HG02678 (cell line): ENCODE data around the gene COA6.
"Not testable (repeated sequence)": the region's sequence is repeated elsewhere in the genome, so short reads cannot be mapped to it uniquely, and the experiment has no call there.

ENCODE experiments used
- ATAC-seq: cut with Tn5 transposase; IDR thresholded peaks from one replicate; pipeline ENCODE4 v1.9.1; 2021; ENCODE audit warnings: mild to moderate bottlenecking, moderate library complexity; ENCODE audit not compliant: unreplicated experiment

The COA6 gene

GRCh38 chr1:234373064-234373958 lies at the start of gene COA6:
TSS of gene COA6 (plus strand) at chr1:234373456. CDS start at chr1:234373467, 11 bp downstream.
- ATAC-seq: peak; percentile 93

GRCh38 chr1:234324821-234325220 lies 48.4 kb upstream of the COA6 start:
- ATAC-seq: no peak

DNA sequence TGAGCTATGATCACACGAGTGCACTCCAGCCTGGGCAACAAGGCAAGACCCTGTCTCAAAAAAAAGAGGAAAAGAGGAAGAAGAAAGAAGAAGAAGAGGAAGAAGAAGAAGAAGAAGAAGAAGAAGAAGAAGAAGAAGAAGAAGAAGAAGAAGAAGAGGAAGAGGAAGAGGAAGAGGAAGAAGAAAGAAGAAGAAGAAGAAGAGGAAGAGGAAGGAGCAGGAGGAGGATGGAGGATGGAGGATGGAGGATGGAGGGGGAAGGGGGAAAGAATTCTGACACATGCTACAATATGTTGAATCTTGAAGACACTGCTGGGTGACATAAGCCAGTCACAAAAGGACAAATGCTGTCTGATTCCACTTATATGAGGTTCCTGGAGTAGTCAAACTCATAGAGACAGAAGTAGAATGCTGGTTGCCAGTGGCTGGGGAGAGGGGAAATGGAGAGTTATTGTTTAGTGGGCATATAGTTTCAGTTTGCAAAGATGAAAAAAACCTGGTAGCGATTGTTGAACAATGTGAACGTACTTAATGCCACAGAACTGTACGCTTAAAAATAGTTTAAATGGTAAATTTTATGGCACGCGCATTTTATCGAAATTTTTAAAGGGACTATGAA lies 47.3 kb upstream of the COA6 start:
- ATAC-seq: peak; percentile 39

- peak; percentile 78 for ATAC-seq
These were observed 46.5 kb upstream of the COA6 start for GRCh38 chr1:234326497-234327366.

DNA sequence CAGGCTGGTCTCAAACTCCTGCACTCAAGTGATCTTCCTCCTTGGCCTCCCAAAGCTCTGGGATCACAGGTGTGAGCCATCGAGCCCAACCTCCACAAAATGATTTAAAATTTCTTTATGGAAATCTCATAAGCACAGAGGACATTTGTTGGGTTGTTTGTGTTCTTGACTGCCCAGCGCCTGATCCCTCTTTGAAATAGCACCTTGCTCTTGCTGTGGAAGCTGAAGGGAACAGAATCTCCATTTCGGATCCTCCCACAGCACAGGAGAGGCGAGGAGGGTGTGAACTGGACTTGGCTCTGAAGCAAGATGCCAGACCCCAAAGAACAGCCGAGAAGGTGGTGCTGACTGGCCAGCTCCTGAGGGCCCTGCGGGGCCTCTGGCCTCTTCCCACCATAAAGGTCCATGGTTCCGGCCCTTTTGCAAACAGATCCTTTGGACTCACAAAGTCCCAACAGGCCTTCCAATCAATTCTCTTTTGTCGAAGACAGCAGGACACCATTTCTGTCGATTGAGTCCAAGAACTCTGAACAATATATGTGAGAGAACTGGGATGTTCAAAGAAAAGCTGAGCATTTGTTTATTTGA lies 45.6 kb upstream of the COA6 start:
- no peak for ATAC-seq

GRCh38 chr1:234330843-234331215 lies 42.4 kb upstream of the COA6 start:
- no peak for ATAC-seq

DNA sequence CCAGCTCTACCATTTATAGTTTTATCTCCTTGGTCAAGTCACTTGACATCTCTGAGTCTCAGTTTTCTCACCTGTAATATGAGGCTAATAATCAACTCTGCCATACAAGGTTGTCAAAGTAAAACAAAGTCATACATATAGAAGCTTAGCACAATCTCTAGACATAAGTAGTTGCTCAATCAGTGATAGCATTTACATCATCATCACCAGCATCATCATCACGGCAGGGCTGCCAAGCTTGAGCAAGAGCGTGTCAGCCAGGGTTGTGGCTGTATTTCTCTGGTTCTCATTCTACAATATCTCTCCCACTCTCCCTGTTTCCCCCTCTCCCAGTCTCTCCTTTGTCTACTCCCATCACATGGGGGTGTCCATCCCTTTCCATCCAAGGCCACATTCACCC lies 41.7 kb upstream of the COA6 start:
- no peak for ATAC-seq

DNA sequence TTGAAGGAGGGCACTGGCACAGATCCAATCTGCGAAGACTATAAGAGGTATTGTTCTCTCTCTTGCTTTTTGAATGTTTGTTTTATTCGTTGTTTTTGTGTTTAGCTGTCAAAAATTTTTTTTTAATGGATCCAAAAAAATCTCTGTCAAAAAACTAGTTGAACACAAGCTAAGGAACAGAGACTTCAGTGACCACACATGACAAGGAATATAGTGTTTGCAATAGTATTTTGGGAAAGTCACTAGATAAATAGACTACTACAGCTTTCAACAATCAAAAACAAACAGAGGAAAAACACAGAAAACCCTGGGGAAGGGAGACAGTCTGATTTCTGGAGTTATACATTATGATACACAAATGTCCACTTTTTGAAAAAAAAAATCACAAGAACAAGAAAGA lies 36.9 kb upstream of the COA6 start:
- no peak for ATAC-seq

DNA sequence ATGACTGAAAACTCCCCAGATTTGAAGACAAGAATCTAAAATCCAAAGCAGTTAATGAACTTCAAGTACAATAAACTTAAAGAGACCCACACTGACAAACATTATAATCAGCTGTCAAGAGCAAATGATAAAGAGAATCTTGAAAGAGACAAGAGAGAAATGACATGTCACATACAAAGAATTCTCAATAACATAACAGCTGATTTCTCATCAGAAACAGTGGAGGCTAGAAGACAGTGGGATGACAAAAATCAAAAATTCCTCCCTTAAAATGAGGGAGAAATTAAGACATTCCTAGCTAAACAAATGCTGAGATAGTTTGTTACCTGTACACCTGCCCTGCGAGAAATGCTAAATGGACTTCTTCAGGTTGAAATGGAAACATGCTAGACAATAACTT lies 36.0 kb upstream of the COA6 start:
- ATAC-seq: no peak

GRCh38 chr1:234340528-234340927 lies 32.7 kb upstream of the COA6 start:
- ATAC-seq: no peak

GRCh38 chr1:234342774-234343173 lies 30.5 kb upstream of the COA6 start:
- ATAC-seq: no peak

GRCh38 chr1:234345237-234345636 lies 28.0 kb upstream of the COA6 start:
- ATAC-seq: no peak

DNA sequence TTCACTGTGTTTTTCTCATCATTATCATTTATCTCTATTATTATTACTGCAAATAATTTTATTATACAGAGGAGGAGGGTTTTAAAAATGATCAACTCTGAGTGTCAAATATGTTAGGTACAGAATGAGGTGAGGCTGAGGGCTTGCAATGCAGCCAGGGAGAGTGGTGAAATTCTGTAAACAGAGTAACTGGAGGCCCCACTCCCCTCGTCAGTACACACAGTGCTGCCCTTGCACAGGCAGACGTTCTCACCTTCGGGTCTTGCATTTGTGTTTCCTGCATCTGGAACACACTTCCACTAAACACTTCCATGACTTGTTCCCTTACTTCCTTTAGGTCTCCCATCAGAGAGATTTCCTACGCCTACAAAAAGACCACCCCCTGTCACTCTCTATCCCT lies 24.3 kb upstream of the COA6 start:
- no peak for ATAC-seq

- no peak for ATAC-seq
These were observed 17.3 kb upstream of the COA6 start for GRCh38 chr1:234355782-234356510.

- not testable (repeated sequence) for ATAC-seq
These were observed 16.5 kb upstream of the COA6 start for GRCh38 chr1:234356615-234357269.

GRCh38 chr1:234357831-234358230 lies 15.4 kb upstream of the COA6 start:
- ATAC-seq: no peak

- no peak for ATAC-seq
These were observed 12.1 kb upstream of the COA6 start for GRCh38 chr1:234361102-234361603.

DNA sequence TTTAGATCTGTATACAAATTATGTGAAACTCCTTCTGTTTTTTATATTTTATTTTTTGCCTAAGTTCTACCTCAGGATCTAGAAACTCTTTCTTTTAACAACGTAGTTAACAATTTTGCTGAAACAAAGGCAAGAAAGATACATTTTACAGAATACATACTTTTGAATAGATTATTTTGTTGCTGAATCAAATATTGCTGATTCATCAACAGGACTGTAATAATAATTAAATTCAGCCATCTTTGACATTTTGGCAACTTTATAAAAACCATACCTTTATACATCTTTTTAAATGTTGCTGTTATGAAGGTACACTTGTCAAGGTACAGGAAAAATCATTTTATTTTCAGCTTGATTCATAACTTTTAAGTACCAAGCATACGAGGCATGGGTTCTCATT lies 10.7 kb upstream of the COA6 start:
- no peak for ATAC-seq

DNA sequence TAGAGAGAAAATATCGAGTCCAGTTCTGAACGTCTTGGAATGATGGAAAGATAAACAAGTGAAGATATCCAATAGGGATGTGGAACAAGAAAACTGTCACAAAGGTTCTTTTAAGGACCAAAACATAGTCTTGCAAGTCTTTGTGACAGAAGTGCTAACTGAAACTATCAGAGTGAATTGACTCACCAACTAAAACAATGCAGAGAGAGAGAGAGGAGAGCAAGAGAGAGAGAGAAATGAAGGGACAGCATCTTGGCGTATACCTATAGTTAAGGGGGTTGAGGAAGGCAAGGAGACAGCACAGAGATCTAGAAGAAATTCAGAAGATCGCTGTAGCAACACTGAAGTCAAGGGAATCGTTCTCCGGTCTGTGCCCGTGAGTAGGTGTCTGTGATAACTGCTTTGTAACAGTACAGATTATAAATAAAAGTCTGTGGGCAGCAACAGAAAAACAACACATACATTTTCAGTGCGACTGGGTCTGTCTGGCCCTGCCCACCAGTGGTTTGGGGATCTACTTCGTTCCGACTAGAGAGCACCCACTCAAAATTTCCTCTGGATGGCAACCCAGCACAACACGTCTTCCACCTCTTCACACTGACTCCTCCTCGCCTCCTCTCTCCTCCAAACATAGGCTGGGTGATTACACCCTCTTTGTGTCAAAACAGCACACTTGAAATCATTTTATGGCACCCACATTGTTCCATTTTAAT lies 4.8 kb upstream of the COA6 start:
- ATAC-seq: no peak
